SK-N-SH (cell line): ENCODE measurements around the gene KRTAP10-5. TPM values are rescaled to one million over a fixed set of nuclear protein-coding genes. Genes with fewer than 3 reads are reported as not detected.

Source experiments
- CTCF ChIA-PET: fragments of 300-600, 350-600 bp; formaldehyde crosslinking; extraction: SDS; loops from one replicate; lab custom pipeline; 2021; lab: Yijun Ruan, JAX
- POLR2A ChIA-PET: fragments of 350-600 bp; sonication (Branson Sonifier 250); formaldehyde crosslinking; extraction: SDS; loops from one replicate; lab custom pipeline; 2020; ENCODE audit warnings: antibody characterized with exemption, inconsistent platforms; lab: Yijun Ruan, JAX
- DNase-seq: peaks from one replicate; pipeline ENCODE4 v3.0.0; 2012
- H2AFZ ChIP-seq: fragments of 200-600 bp; sonication (generic); 2 replicates; pipeline ENCODE4 v1.8.1; 2016; ENCODE audit warnings: antibody characterized with exemption, mild to moderate bottlenecking, low read depth
- H3F3A ChIP-seq: fragments of 200-600 bp; sonication (generic); replicated peaks from 2 replicates; pipeline ENCODE3; 2016; ENCODE audit warnings: antibody characterized with exemption, mild to moderate bottlenecking; ENCODE audit not compliant: insufficient read depth
- H3K27ac ChIP-seq, 2 experiments: fragments of 200-500 bp in 1 of 2; fragments of 200-600 bp in 1 of 2; sonication (Bioruptor generic) in 1 of 2; sonication (generic), shearing (Covaris generic) in 1 of 2; 2 replicates each; pipeline versions ENCODE4 v1.5.1 to v1.6.1; 2014 to 2016; ENCODE audit warnings: low read depth in 2 of 2, inconsistent platforms in 1 of 2, low read length in 1 of 2, mild to moderate bottlenecking in 1 of 2, mixed read lengths in 1 of 2
- H3K27me3 ChIP-seq: fragments of 200-600 bp; sonication (generic), shearing (Covaris generic); 2 replicates; pipeline ENCODE4 v1.6.1; 2016; ENCODE audit warnings: mixed run types; ENCODE audit not compliant: insufficient read depth
- H3K36me3 ChIP-seq, 2 experiments: fragments of 200-500 bp in 1 of 2; fragments of 200-600 bp in 1 of 2; sonication (Bioruptor generic) in 1 of 2; sonication (generic) in 1 of 2; replicated peaks in 1 of 2; 2 replicates each; pipeline versions ENCODE3 to v1.5.1; 2014 to 2016; ENCODE audit warnings: low read length in 1 of 2, mild to moderate bottlenecking in 1 of 2; ENCODE audit not compliant: insufficient read depth in 2 of 2, control insufficient read depth in 1 of 2
- H3K4me1 ChIP-seq, 2 experiments: fragments of 200-500 bp in 1 of 2; fragments of 200-600 bp in 1 of 2; sonication (Bioruptor generic) in 1 of 2; sonication (generic), shearing (Covaris generic) in 1 of 2; 2 replicates each; pipeline versions ENCODE4 v1.5.1 to v1.6.1; 2014 to 2016; ENCODE audit warnings: low read depth in 1 of 2, low read length in 1 of 2, mixed run types in 1 of 2; ENCODE audit not compliant: insufficient read depth in 2 of 2, control insufficient read depth in 1 of 2
- H3K4me2 ChIP-seq: fragments of 200-600 bp; sonication (generic), shearing (Covaris generic); 2 replicates; pipeline ENCODE4 v1.6.1; 2017; ENCODE audit warnings: mixed run types
- H3K4me3 ChIP-seq, 2 experiments: fragments of 200-500 bp in 1 of 2; fragments of 200-600 bp in 1 of 2; sonication (Bioruptor generic) in 1 of 2; sonication (generic), shearing (Covaris generic) in 1 of 2; 2 replicates each; pipeline versions ENCODE4 v1.5.1 to v1.8.1; 2014 to 2016; ENCODE audit warnings: low read depth in 2 of 2, inconsistent platforms in 1 of 2, low read length in 1 of 2, mild to moderate bottlenecking in 1 of 2, mixed read lengths in 1 of 2, moderate library complexity in 1 of 2
- H3K79me2 ChIP-seq: fragments of 200-600 bp; sonication (generic); 2 replicates; pipeline ENCODE4 v1.8.1; 2017; ENCODE audit warnings: mild to moderate bottlenecking; ENCODE audit not compliant: insufficient read depth
- H3K9ac ChIP-seq: fragments of 200-600 bp; sonication (generic); 2 replicates; pipeline ENCODE4 v1.6.1; 2017; ENCODE audit warnings: mixed run types
- H3K9me2 ChIP-seq: fragments of 200-600 bp; sonication (generic); 2 replicates; pipeline ENCODE4 v1.6.1; 2017; ENCODE audit warnings: mixed run types
- H3K9me3 ChIP-seq: fragments of 200-600 bp; sonication (generic); 2 replicates; pipeline ENCODE4 v1.6.1; 2017; ENCODE audit warnings: mixed run types, mild to moderate bottlenecking, moderate library complexity
- H4K20me1 ChIP-seq: fragments of 200-600 bp; sonication (generic); 2 replicates; pipeline ENCODE4 v1.6.1; 2017; ENCODE audit warnings: mild to moderate bottlenecking, mixed run types; ENCODE audit not compliant: insufficient read depth
- CHD2 ChIP-seq: fragments of 150-350 bp; IDR thresholded peaks from 2 replicates; pipeline ENCODE4 v1.6.1; 2018; ENCODE audit warnings: low read length; ENCODE audit not compliant: partially characterized antibody
- CTCF ChIP-seq: fragments of 200-600 bp; sonication (generic); IDR thresholded peaks from 2 replicates; pipeline ENCODE4 v1.6.1; 2017; ENCODE audit warnings: antibody characterized with exemption, mild to moderate bottlenecking, moderate library complexity
- ELF1 ChIP-seq: IDR thresholded peaks from 2 replicates; pipeline ENCODE4 v1.4.0; 2012
- EP300 ChIP-seq, 2 experiments: IDR thresholded peaks; 2 replicates each; pipeline versions ENCODE4 v1.4.0 to v1.6.1; 2012; ENCODE audit warnings: borderline replicate concordance in 1 of 2, low read depth in 1 of 2, low read length in 1 of 2
- GATA2 ChIP-seq: sonication (generic); formaldehyde crosslinking; IDR thresholded peaks from 2 replicates; pipeline ENCODE4 v1.5.0; 2020; ENCODE audit warnings: mild to moderate bottlenecking, missing genetic modification reagents
- IRF3 ChIP-seq: fragments of 150-350 bp; IDR thresholded peaks from 2 replicates; pipeline ENCODE4 v1.6.1; 2016; ENCODE audit warnings: mild to moderate bottlenecking, low read depth, low read length
- JUND ChIP-seq: IDR thresholded peaks from 2 replicates; pipeline ENCODE4 v1.4.0; 2012
- MAX ChIP-seq: IDR thresholded peaks from 2 replicates; pipeline ENCODE4 v1.4.0; 2012; ENCODE audit warnings: low read depth
- POLR2AphosphoS5 ChIP-seq: IDR thresholded peaks from 2 replicates; pipeline ENCODE4 v1.6.1; 2012; ENCODE audit warnings: low read depth, low read length
- RCOR1 ChIP-seq: fragments of 150-350 bp; IDR thresholded peaks from 2 replicates; pipeline ENCODE4 v1.6.1; 2017; ENCODE audit warnings: antibody characterized with exemption, low read length
- REST ChIP-seq: IDR thresholded peaks from 2 replicates; pipeline ENCODE4 v1.6.1; 2012; ENCODE audit warnings: mild to moderate bottlenecking, low read depth, low read length, moderate library complexity
- SIN3A ChIP-seq: IDR thresholded peaks from 2 replicates; pipeline ENCODE4 v1.6.1; 2012; ENCODE audit warnings: low read depth, mild to moderate bottlenecking, low read length, moderate library complexity, borderline replicate concordance
- TCF12 ChIP-seq: IDR thresholded peaks from 2 replicates; pipeline ENCODE4 v1.4.0; 2012
- USF2 ChIP-seq: fragments of 150-350 bp; IDR thresholded peaks from 2 replicates; pipeline ENCODE4 v1.6.1; 2017; ENCODE audit warnings: antibody characterized with exemption, low read length, low read depth, borderline replicate concordance
- WGBS: methylation state at CpG from one replicate; pipeline ENCODE4 v1.1.6; 2017; ENCODE audit warnings: low lambda C conversion rate; 5-methylcytosine and 5-hydroxymethylcytosine counted together
- polyA plus RNA-seq, 3 experiments: library from polyadenylated mRNA; depleted of rRNA; stranded (reverse); fragments of >200 nt; gene quantifications; 2 replicates each; pipeline ENCODE4 v1.2.3, GENCODE V29; 2012

KRTAP10-5 gene
- polyA plus RNA-seq, 1 of the 3 experiments (the other 2 are of a cell fraction): not detected

- CTCF ChIA-PET: interaction anchor here (1.1 kb wide), 2 partner anchors 15 to 212 kb away, joined by 3 to 5 read pairs; no protein-coding TSS in a partner anchor
- no peak overlapping the region for H2AFZ ChIP-seq
- no peak for TF ChIP-seq REST
- TF ChIP-seq GATA2: no peak
- no peak for TF ChIP-seq MAX
- TF ChIP-seq IRF3: no peak
- no peak for TF ChIP-seq POLR2AphosphoS5
- TF ChIP-seq USF2: no peak
- TF ChIP-seq CHD2: no peak
- no peak for TF ChIP-seq ELF1
- no peak for TF ChIP-seq EP300 (IDR thresholded peaks at IDR 0.05; ENCODE audit: borderline replicate concordance in 1 of 2, low read depth in 1 of 2, low read length in 1 of 2)
- TF ChIP-seq CTCF: no peak
- TF ChIP-seq SIN3A: no peak
- no peak for TF ChIP-seq RCOR1
- TF ChIP-seq JUND: no peak
- TF ChIP-seq TCF12: no peak
- TF ChIP-seq, all 33 proteins: peak for 0
- Histone ChIP-seq H3K9me2 (no peaks in the 10 kb centered on the region), H3K36me3 (no peaks in the 10 kb centered on the region), H3K4me2 (no peak overlapping the region), H3K27me3 (peaks cover 8% of the 10 kb centered on the region; the same call in 1 of the 2 replicates), H3F3A (no peaks in the 10 kb centered on the region), H3K4me1 (peaks cover 0 to 10% of the 10 kb centered on the region in 2 experiments; a peak in 1 of 4 replicates), H3K79me2 (no peaks in the 10 kb centered on the region), H3K27ac (no peak overlapping the region), H3K9ac (no peak overlapping the region), H3K4me3 (no peak overlapping the region), H4K20me1 (no peaks in the 10 kb centered on the region), H3K9me3 (no peaks in the 10 kb centered on the region)
- DNase-seq: no peak
- 31% methylated on average over 3 of the region's 3 CpGs for WGBS
- POLR2A ChIA-PET: no interaction called here
These were observed 754 bp upstream of the KRTAP10-5 start for GRCh38 chr21:44581158-44581557.
